Measurements from ENCODE around the gene CECR2.
A peak's percentile ranks its signal among the peaks of the same experiment; 100 is the strongest.
"Not testable (repeated sequence)": the region's sequence is repeated elsewhere in the genome, so short reads cannot be mapped to it uniquely, and the experiment has no call there.

The CECR2 gene

DNA sequence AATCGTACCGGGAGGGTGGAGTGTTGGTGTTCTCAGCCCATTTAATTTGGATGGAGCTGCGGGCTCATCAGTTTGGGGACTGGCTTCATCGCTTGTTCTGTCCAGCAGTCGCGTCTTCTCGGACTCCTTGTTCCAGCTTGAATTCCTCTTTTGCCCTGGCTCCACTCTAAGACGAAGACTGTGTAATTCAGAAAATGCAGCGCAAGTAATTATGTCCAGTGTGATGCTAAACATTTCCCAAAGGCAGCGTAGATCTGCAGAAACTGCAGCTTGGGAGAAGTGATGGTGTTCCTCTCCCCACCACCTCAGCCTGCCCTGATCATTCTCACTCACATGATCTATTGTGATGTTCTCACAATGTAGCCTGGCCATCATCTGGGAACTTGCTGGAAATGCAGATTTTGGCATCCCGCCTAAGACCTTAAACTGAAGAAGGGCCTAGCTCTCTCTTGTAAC is 194.7 kb downstream of the CECR2 start:
- H4K20me1 ChIP-seq (ENCODE audit: insufficient read depth, low read length), result no peaks in the 10 kb centered on the region
- H3K4me2 ChIP-seq (ENCODE audit: low read depth, low read length), result no peak overlapping the region
- no peak overlapping the region for H3K4me3 ChIP-seq (ENCODE audit: low read length)
- H3K79me2 ChIP-seq (ENCODE audit: low read length), result no peaks in the 10 kb centered on the region
- H3K9ac ChIP-seq (ENCODE audit: low read length), result no peak overlapping the region
- no peak overlapping the region for H3K27ac ChIP-seq (ENCODE audit: low read length)
- TF ChIP-seq EZH2phosphoT487 (IDR thresholded peaks at IDR 0.05; ENCODE audit: low read length) (no peak), EZH2 (optimal IDR thresholded peaks at IDR 0.05; ENCODE audit: low read depth, low read length) (no peak), CTCF (IDR thresholded peaks at IDR 0.05; ENCODE audit: low read length) (no peak)
- H3F3A ChIP-seq (ENCODE audit: insufficient read depth, low read length), result no peaks in the 10 kb centered on the region
- H3K4me1 ChIP-seq (ENCODE audit: low read length), result no peaks in the 10 kb centered on the region
- no peaks in the 10 kb centered on the region for H3K36me3 ChIP-seq (replicated peaks; ENCODE audit: insufficient read depth, low read length)
- H2AFZ ChIP-seq (ENCODE audit: low read length), result no peak overlapping the region
- no peaks in the 10 kb centered on the region for H3K9me2 ChIP-seq (replicated peaks; ENCODE audit: insufficient read depth, low read length)
- DNase-seq, result no peak
- no peaks in the 10 kb centered on the region for H3K9me3 ChIP-seq (replicated peaks; ENCODE audit: insufficient read depth, low read length)
- peaks cover 4% of the 10 kb centered on the region for H3K27me3 ChIP-seq (replicated peaks; ENCODE audit: insufficient read depth, low read length)

DNA sequence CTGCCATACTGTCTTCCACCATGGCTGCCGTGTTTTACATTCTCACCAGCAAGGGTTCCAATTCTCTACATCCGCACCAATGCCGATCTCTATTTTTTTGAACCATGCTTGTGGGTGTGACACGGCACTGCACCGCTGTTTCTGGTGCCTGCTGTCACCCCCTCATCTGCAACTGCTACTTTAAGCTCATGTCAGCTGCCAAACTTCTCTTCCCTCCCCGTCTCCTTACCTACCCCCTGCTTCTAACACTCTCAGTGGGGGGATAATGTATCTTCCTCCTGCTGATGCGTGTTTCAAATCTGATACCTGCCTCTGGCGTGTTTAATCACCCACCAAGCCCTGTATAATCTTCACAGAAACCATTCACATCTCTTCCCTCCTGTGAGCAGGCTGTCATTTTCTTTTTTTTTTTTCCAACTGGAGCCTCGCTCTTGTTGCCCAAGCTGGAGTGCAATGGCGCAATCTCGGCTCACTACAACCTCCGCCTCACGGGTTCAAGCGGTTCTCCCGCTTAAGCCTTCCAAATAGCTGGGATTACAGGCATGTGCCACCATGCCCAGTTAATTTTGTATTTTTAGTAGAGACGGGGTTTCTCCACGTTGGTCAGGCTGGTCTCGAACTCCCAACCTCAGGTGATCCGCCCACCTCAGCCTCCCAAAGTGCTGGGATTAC is 196.9 kb downstream of the CECR2 start:
- not testable (repeated sequence) for H3F3A ChIP-seq (ENCODE audit: insufficient read depth, low read length); DNase-seq; H3K27me3 ChIP-seq (replicated peaks; ENCODE audit: insufficient read depth, low read length); H4K20me1 ChIP-seq (ENCODE audit: insufficient read depth, low read length); H3K4me3 ChIP-seq (ENCODE audit: low read length); H3K27ac ChIP-seq (ENCODE audit: low read length); H3K4me1 ChIP-seq (ENCODE audit: low read length); H2AFZ ChIP-seq (ENCODE audit: low read length); H3K9me3 ChIP-seq (replicated peaks; ENCODE audit: insufficient read depth, low read length); H3K9ac ChIP-seq (ENCODE audit: low read length); H3K36me3 ChIP-seq (replicated peaks; ENCODE audit: insufficient read depth, low read length); H3K9me2 ChIP-seq (replicated peaks; ENCODE audit: insufficient read depth, low read length); H3K79me2 ChIP-seq (ENCODE audit: low read length); H3K4me2 ChIP-seq (ENCODE audit: low read depth, low read length)

GRCh38 chr22:17566776-17567175 is 197.5 kb downstream of the CECR2 start:
- no peaks in the 10 kb centered on the region for H3K9me2 ChIP-seq (replicated peaks; ENCODE audit: insufficient read depth, low read length)
- no peaks in the 10 kb centered on the region for H3F3A ChIP-seq (ENCODE audit: insufficient read depth, low read length)
- no peak overlapping the region for H3K4me3 ChIP-seq (ENCODE audit: low read length)
- no peak overlapping the region for H3K9ac ChIP-seq (ENCODE audit: low read length)
- H3K4me1 ChIP-seq (ENCODE audit: low read length), result no peaks in the 10 kb centered on the region
- no peak for DNase-seq
- H3K79me2 ChIP-seq (ENCODE audit: low read length), result no peaks in the 10 kb centered on the region
- no peaks in the 10 kb centered on the region for H4K20me1 ChIP-seq (ENCODE audit: insufficient read depth, low read length)
- H3K27ac ChIP-seq (ENCODE audit: low read length), result no peak overlapping the region
- no peaks in the 10 kb centered on the region; the same call in 1 of the 2 replicates for H3K27me3 ChIP-seq (replicated peaks; ENCODE audit: insufficient read depth, low read length)
- no peaks in the 10 kb centered on the region for H3K9me3 ChIP-seq (replicated peaks; ENCODE audit: insufficient read depth, low read length)
- H3K4me2 ChIP-seq (ENCODE audit: low read depth, low read length), result no peak overlapping the region
- TF ChIP-seq CTCF (IDR thresholded peaks at IDR 0.05; ENCODE audit: low read length) (no peak), EZH2phosphoT487 (IDR thresholded peaks at IDR 0.05; ENCODE audit: low read length) (no peak), EZH2 (optimal IDR thresholded peaks at IDR 0.05; ENCODE audit: low read depth, low read length) (no peak)
- H3K36me3 ChIP-seq (replicated peaks; ENCODE audit: insufficient read depth, low read length), result no peaks in the 10 kb centered on the region
- no peak overlapping the region for H2AFZ ChIP-seq (ENCODE audit: low read length)

- H3K79me2 ChIP-seq (ENCODE audit: low read length), result no peaks in the 10 kb centered on the region
- DNase-seq, result no peak
- no peak overlapping the region for H3K27ac ChIP-seq (ENCODE audit: low read length)
- H2AFZ ChIP-seq (ENCODE audit: low read length), result no peak overlapping the region
- H3K9me2 ChIP-seq (replicated peaks; ENCODE audit: insufficient read depth, low read length), result no peaks in the 10 kb centered on the region
- H4K20me1 ChIP-seq (ENCODE audit: insufficient read depth, low read length), result no peaks in the 10 kb centered on the region
- H3K4me2 ChIP-seq (ENCODE audit: low read depth, low read length), result peak overlapping the region; percentile 7; the same call in 1 of the 2 replicates
- no peak for TF ChIP-seq EZH2phosphoT487 (IDR thresholded peaks at IDR 0.05; ENCODE audit: low read length)
- TF ChIP-seq CTCF (IDR thresholded peaks at IDR 0.05; ENCODE audit: low read length), result no peak
- TF ChIP-seq EZH2 (optimal IDR thresholded peaks at IDR 0.05; ENCODE audit: low read depth, low read length), result no peak
- no peaks in the 10 kb centered on the region; the same call in 1 of the 2 replicates for H3K27me3 ChIP-seq (replicated peaks; ENCODE audit: insufficient read depth, low read length)
- H3F3A ChIP-seq (ENCODE audit: insufficient read depth, low read length), result no peaks in the 10 kb centered on the region
- H3K9ac ChIP-seq (ENCODE audit: low read length), result no peak overlapping the region
- H3K9me3 ChIP-seq (replicated peaks; ENCODE audit: insufficient read depth, low read length), result no peaks in the 10 kb centered on the region
- H3K4me1 ChIP-seq (ENCODE audit: low read length), result no peaks in the 10 kb centered on the region
- H3K4me3 ChIP-seq (ENCODE audit: low read length), result no peak overlapping the region
- no peaks in the 10 kb centered on the region for H3K36me3 ChIP-seq (replicated peaks; ENCODE audit: insufficient read depth, low read length)
These were observed 200.8 kb downstream of the CECR2 start for GRCh38 chr22:17569971-17570511.
